Hematopoietic multipotent progenitor cell treated with erythropoietin and hydrocortisone succinate and interleukin-3 and kit ligand, for 17 days (in vitro differentiated cells): ENCODE results near the gene RPL28.
"Not testable (repeated sequence)": the region's sequence is repeated elsewhere in the genome, so short reads cannot be mapped to it uniquely, and the experiment has no call there.

Experiments used
- DNase-seq: peaks from one replicate; pipeline ENCODE4 v3.0.0-alpha.2; 2015; ENCODE audit warnings: low spot score

RPL28 gene

DNA sequence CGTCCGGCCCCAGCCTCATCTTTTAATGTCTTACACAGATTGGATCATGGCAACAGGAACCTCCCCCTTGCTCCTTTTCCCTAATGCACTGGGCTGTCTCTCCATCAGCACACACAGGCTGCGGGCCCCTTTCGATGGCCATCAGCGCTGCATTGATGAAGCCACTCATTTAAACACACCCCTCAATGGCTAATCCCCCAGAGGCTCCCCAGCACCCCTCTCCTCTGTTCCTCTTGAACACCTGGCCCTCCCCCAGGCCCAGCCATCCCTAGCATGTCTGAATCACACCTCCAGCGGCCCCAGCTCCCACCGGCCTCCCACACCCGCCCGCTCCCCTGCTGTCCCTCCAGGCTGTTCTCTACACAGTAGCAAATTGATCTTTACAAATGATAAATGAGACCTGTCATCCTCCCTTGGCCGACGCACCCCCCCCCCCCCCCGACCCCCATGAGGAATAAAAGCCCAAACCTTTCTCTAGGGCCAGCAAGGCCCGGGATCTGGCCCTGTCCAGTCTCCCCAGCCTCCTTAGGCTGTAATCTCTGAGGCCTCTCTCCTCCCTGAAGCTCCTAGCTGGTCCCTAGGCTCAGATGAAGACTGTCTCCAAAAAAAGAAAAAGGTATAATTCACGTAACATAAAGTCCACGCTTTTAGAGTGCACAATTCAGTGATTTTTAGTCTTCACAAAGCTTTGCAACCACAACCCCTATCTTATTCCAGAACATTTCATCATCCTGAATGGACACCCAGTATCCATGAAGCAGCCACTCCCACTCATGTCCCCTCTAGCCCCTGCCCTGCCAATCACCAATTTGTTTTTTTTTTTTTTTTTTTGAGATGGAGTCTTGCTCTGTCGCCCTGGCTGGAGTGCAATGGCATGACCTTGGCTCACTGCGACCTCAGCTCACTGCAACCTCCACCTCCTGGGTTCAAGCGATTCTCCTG, 7.4 kb downstream of the RPL28 start:
- no peak for DNase-seq

DNA sequence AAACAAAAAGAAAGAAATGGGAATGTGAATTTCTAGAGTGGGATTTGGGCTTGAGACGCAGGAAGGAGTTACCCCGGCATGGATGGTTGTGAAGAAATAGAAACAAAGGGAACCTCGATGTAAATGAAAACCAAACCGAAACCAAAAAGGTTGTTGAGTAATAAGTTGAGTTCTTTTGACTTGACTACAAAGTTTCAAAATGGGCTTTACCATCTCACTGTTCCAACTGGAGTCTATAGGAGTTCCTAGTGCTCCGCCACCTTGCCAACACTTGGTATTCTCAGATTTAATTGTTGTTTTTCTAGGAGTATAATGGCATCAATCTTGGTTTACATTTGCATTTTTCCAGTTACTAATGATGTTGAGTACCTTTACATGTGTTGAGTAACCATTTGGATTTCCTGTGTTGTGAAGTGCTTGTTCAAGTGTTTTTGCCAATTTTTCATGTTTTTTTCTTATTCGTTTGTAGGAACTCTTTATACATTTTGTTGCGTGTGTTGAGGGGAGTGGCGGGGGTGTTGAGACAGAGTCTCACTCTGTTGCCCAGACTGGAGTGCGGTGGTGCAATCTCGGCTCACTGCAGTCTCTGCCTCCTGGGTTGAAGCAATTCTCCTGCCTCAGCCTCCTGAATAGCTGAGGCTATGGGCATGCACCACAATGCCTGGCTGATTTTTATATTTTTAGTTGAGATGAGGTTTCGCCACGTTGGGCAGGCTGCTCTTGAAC, 12.6 kb downstream of the RPL28 start:
- DNase-seq = no peak

DNA sequence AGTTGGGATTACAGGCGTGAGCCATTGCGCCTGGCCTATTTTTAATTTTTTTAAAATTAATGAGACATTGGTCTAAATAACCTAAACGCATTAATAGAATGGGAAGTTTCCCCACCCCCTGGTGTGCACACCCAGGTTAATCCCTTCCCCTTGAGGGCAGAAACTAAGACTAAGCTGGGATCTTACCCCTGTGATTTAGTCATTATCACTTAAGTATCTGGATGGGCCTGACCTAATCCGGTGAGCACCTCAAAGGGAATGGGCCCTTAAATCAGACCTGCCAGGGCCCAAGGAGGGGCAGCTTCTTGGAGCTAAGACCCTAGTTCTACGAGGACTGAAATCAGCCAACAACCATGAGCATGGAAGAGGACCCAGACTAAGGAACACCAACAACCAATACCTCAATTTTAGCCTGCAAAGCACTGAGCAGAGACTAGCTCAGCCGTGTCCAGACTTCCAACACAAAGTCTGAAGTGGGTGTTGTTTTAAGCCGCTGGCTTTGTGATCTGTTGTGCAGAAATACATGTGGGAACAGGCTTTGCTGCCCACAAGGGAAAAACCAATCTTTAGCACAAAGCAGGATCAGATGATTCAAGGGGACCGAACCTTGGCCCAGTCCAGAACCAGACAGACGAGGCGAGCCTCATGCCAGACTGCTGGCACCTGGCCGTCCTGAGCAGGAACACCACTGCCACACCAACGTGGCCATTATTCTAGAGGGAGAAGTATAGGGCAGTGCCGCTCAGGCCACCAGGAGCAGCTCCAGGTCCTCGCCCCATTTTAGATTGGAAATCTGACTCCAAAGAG, 14.8 kb downstream of the RPL28 start:
- no peak for DNase-seq

DNA sequence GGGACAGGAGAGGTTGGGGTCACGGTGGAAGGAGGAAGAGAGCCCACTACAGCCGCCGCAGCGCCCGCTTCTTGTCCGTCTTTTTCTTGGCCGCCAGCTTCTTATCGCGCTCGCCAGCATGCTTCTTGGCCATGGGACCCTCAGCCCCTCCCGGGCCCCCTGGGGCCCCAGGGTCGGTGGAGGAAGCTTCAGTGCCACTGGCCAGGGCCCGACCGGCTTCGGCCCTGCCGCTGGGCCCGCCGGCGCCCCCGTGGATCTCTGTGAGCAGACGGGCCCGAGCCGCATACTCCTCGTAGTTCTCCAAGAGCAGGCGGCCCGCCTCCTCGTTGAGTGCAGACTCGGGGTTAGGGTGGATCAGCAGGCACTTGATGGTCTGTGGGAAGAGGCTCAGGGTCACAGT, 15.7 kb downstream of the RPL28 start:
- DNase-seq = not testable (repeated sequence)

DNA sequence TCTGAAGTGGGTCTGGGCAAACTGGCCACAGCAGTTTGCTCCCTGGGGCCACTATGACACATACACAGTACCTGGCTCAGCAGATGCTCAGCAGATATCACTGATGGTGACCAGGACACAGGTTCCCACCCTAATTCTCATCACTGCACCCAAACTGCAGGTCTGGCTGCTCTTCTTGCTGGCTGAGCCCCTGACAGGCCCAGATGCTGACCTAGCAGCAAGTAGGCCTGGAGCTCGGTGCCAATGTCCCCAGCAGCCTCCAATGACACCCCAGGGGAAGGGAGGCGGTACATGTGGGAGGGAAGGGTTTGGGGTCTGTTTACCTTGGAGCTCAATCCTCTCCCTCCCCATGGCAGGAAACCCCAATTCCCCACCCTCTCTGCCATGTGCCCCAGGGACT, 16.8 kb downstream of the RPL28 start:
- DNase-seq = no peak

DNA sequence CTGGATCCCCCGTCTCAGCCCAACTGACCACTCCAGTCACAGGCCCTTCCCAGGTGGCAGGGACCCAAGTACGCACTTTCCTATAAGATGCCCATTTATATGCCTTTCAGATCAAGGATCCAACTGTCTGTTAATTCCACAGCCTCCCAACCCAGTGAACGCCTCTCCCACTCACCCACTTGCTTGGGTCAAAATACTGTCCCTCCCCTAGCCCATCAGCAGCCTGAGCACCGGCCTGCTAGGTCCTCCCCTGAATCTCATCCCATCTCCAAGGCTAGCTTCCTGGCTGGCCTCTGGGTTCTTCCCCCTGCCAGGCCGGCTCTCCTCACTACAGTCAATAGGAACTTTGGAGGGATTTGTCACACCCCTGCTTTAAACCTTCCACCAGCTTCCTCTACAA, 19.9 kb downstream of the RPL28 start:
- peak; percentile 32 for DNase-seq

DNA sequence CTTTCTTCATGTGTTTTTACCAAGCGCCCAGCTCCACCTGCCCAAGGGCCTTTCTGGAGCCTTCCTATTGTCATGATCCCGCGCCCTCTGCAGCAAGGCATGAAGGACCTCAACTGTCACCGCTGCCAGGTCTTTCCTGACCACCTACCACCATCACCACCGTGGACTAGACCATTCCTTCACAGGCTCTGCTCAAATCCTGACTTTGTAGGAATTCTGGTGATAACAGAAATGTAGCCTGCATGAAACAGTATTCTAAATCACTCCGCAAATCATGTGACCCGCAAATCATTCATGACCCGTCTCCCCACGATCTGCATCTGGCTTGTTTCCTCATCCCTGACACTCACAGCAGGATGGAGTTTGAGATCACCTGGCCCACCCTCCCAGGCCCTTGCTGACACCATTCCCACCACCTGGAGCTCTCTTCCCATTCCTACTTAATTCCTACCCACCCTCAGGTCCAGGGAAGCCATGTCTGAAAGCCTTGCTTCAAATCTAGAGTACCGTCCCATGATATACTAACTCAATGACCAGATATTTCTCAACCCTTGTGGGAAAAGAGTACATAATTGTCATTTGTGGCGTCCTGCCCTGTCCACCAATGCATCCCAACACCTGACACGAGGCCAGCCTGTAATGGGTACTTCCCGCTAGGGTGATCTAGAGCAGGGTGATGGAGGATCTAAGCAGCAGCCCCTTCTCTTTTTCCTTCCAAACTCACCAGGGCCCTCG, 20.5 kb downstream of the RPL28 start:
- DNase-seq = peak; percentile 46

DNA sequence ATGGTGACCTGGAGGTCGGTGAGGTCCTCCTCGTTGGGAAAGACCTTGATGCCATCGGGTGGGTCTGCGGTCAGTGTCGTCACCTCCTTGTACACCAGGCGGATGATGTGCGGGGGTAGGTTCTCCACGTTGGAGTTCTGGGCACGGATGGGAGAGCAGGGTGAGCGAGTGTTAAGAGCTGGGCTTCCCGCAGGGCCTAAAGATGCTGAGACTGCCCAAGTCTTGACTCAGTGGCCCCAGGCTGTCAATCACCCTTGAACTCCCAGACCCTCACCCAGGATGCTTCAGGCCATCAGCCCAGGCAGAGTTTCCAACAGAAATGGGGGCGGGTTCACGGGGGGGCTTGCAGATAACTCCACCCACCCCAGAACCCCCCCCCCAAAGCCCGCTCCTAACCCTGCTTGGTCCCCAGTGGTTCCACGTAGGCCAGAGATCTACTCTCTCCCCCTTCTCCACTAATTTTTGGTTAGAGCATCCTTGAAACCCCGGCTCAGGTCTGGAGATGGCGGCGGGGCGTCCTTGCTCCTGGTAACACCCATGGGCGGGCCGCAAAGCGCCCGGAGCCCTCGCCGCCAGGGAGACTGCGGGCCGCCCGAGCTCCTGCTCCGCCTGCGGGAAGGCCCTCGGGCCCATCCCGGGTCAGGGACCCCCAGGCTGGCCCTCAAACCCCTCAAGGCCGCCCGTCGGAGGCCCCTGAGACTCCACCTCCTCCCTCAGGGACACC, 21.3 kb downstream of the RPL28 start:
- DNase-seq = peak; percentile 72

DNA sequence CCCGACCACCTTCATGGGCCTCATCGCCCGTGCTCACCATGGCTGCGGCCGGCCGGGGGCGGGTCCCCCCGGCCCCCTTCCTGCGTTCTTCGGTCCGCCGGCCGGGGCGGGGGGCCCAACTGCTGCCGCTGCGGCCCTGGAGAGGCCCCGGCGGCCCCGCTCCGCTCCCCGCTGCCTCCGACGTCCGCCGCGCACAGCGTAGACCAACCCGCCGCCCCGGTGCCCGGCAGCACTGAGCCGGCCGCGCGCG, 21.7 kb downstream of the RPL28 start, which contains the start of gene UBE2S:
TSS of gene UBE2S (minus strand) at position 239 of the 250 bp plus-strand sequence. CDS start at position 40, 199 bp downstream.
- DNase-seq = not testable (repeated sequence)

DNA sequence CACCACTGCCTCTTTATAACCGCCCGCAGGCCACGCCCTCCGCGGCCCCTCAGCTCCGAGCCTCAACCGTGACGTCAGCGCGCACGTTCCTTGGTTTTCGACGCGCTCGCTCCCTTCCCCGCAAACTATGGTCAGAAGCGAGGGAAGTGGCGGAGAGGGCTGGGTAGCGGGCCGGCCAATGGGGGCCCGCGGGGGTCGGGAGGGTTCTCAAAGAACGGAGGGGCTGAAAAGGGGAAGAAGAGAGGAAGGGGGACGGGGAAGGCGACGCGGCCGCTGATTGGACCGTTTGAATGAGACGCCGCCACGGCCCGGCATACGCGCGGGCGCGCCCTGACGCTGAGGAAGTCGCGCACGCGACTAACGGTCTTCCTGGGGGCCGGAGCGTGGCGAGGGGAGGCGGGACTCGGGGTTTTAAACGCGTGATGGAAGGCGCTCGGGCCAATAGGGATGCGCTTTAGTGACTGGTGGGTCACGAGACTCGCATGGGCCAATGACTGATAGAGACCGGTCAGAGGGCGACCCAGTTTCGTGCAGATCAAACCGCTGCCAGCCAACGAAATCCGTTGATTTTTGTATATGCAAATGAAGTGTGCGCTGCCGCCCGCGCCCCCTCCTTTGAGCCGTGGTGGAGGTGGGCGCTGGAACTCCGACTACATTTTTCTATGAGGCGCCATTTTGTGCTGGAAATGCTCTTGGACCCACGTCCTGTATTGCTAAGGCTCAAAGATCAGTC, 22.2 kb downstream of the RPL28 start:
- DNase-seq = peak; percentile 93

DNA sequence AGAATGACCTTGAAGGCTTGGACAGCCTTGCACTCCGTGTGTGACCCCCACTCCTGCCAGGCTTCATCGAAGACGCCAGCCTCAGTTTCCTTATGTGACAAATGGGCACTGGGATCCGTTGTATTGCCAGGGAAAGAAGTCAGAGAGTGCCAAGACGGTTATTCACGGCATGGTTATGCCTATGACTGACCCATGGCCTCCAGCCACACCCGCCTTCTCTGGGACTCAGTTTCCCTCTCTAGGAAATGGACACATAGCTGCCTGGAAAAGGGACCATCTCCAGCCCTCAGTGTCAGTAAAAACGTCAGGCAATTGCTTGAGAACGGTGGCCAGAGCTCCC, 22.8 kb downstream of the RPL28 start:
- DNase-seq = no peak

DNA sequence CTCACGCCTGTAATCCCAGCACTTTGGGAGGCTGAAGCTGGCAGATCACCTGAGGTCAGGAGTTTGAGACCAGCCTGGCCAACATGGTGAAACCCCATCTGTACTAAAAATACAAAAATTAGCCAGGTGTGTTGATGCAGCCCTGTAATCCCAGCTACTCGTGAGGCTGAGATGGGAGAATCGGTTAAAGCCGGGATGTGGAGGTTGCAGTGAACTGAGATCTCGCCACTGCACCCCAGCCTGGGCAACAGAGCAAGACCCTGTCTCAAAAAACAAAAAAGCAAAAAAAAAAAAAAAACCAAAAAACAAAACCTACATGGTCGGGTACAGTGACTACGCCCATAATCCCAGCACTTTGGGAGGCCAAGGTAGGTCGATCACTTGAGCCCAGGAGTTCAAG, 23.4 kb downstream of the RPL28 start:
- not testable (repeated sequence) for DNase-seq

DNA sequence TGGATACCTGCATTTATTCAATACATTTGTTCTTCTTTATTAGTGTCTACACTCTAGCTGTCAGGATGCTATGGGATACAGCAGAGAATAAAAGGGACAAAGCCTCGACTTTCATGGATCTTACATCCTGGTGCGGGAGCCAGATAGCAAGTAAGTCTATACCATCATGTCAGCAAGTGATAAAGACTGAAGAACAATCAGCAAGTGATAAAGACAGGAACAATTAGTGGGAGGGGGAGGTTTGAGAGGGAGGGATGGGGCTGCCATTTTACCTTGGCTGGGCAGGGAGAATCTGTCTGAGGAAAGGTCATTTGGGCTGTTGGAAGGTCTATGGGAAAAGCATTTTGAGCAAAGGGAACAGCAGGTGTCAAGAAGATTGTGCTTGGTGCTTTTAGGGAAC, 24.4 kb downstream of the RPL28 start:
- DNase-seq = no peak

DNA sequence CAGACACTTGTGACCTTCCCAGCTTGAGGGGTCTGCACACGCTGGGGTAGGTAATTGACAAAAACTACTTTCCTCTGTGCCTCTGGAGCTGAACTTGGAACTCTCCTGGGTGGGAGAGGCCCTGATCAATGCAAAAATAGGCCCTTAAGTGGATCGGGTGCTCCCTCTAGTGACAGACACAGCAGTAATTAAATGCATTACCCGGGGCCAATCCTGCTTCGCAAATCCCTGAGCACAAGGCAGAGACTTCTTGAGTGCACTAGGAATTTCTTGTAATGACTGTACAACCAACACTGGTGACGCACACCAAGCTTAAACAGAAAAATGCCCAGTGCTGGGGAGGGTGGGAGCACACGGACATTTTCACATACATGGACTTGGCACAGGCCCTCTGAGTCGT, 32.5 kb downstream of the RPL28 start:
- peak; percentile 73 for DNase-seq

DNA sequence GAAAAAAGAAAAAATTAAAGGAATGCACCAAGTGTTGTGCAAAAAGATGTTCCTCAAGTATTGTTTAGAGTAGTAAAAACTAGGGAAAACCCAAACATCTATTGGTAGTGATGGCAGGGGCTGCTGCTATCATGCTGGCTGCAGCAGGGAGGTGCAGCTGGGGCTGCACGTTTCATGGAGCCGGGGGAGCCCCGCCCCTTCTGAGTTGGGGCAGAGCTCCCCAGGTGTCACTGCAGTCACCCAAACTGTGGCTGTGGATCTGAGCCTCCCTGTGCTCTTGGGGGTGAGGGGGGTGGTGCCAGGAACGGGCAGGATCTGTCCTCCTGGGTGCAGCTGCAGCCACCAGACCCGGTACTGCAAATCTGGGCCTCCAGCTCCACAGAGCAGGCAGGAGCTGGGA, 33.4 kb downstream of the RPL28 start:
- DNase-seq = no peak

DNA sequence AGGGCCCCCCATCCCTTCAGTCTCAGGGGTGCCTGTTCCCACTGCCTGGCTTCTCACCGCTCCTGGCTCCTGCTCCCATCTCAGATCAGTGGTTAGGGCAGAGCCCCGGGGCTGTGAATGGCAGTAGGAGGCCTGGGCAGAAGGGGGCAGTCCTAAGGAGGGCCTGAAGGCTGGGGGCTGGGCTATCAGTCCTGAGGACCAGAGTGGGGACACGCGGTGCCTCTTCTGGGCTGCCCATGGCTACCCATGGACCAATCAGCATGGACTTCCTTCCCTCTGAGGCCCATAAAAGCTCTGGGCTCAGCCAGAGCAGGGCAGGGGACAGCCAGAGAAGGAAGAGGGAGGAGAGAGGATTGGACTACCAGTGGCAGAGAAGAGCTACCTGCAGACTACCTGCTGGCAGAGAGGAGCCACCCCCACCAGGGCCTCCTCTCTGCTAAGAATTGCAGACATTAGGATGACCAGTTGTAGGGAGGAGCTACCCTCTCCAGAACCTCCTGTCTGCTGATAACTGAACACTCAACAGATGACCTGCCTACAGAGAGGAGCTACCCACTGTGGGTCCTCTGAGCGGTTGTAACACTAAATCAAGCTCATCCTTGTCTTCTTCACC, 34.0 kb downstream of the RPL28 start:
- no peak for DNase-seq

DNA sequence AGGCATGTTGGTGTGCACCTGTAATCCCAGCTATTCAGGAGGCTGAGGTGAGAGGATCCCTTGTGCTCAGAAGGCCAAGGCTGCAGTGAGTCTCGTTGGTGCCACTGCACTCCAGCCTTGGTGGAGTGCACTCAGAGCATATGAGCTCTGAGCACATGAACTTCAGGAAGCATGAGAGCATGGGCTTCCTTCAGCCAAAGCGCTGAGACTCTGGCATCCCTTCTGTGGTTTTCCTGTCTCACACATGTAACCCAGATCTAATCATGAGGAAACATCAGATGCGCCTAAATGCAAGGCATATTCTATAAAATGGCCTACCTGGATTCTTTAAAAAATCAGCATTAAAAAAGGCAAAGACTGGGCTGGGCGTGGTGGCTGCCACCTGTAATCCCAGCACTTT, 35.5 kb downstream of the RPL28 start:
- not testable (repeated sequence) for DNase-seq

DNA sequence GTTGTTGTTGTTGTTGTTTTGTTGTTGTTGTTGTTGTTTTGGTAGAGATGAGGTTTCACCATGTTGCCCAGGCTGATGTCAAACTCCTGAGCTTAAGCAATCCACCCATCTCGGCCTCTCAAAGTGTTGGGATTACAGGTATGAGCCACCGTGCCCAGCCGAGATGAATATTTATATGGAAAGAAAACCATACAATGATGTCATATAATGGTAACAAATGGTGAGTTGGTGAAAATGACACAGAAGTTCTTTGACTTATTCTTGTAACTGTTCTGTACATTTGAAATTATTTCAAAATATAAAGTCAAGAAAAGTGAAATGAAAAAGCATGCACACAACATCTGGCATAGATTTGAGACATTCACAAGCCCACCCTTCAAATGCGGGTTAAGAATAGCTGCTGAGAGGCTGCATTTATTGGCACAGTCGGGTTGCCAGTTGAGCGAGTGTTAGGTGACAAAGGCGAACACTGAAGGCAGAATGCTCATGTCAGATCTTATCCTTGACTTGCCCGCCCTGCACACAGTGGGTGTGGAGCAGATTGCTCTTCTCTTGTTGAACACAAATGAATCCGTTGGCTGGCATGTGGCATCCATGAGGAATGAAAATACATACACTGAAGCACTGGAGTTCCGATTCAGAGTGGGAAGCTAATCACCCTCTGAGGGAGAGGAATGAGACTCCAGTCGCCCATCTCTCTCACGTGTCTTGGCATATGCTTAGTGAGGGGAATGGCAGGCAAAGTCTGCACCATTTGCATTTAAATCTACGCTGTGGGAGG, 37.7 kb downstream of the RPL28 start:
- no peak for DNase-seq

DNA sequence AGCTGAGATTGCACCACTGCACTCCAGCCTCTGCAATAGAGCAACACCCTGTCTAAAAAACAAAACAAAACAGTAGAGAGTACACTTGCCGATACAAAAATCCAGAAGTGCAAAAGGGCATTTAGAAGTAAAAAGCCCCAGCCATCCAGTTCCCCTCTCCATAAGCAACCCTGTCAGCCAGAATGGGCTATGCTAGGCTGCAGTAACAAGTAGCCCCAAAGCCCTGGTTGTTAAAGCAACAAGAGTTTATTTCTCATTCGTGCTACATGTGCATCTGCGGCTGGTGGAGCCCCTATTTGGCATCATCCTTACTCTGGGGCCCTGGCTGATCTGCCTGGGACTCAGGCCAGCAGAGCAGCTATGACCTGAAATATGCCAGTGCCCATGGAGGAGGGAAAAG, 38.8 kb downstream of the RPL28 start:
- no peak for DNase-seq
